ENCODE results near the gene COL5A1. TPM values are rescaled to one million over a fixed set of nuclear protein-coding genes. Genes with fewer than 3 reads are reported as not detected.

Gene COL5A1
- polyA plus RNA-seq, 1 donor (not counting 4 experiments of a cell fraction or from before 2014, with no cell fraction given) = 3.1 TPM

- peaks cover 5% of the 10 kb centered on the region for H3K9me3 ChIP-seq (ENCODE audit: control insufficient read depth, low read depth, low read length)
- FAIRE-seq (no peak), DNase-seq (ENCODE audit: low read depth, low spot score) (no peak)
- no peaks in the 10 kb centered on the region for H3K27me3 ChIP-seq (ENCODE audit: control insufficient read depth, extremely low read depth, insufficient read depth, low read length)
- no peak for TF ChIP-seq CTCF (optimal IDR thresholded peaks at IDR 0.05 in 1 of 3, IDR thresholded peaks at IDR 0.05 in 1 of 3, conservative IDR thresholded peaks at IDR 0.05 in 1 of 3; ENCODE audit: extremely low read depth in 1 of 3, insufficient read depth in 2 of 3, low read length in 3 of 3)
- no peak for TF ChIP-seq EZH2 (IDR thresholded peaks at IDR 0.05; ENCODE audit: low read length)
- dilution Hi-C loops (cut with MboI; ENCODE audit: extremely low pct_ligation_motif_present, low sequenced_read_pairs) = no loop called here
- H3K4me1 ChIP-seq (ENCODE audit: control insufficient read depth, extremely low read depth, insufficient read depth, low read length) = no peaks in the 10 kb centered on the region
- H3K27ac ChIP-seq (ENCODE audit: control insufficient read depth, insufficient read depth, low read length) = no peak overlapping the region
- no peak overlapping the region for H3K4me3 ChIP-seq (ENCODE audit: control insufficient read depth in 2 of 3, extremely low read depth in 1 of 3, insufficient read depth in 2 of 3, low read depth in 1 of 3, low read length in 3 of 3)
- H3K9me1 ChIP-seq (ENCODE audit: control insufficient read depth, extremely low read depth, insufficient read depth, low read length) = no peaks in the 10 kb centered on the region
- H4K20me1 ChIP-seq (ENCODE audit: control insufficient read depth, extremely low read depth, insufficient read depth, low read length) = no peaks in the 10 kb centered on the region
- H3K9ac ChIP-seq (ENCODE audit: control insufficient read depth, extremely low read depth, insufficient read depth, low read length) = no peak overlapping the region
- H3K79me2 ChIP-seq (ENCODE audit: control insufficient read depth, insufficient read depth, low read length) = no peaks in the 10 kb centered on the region
- no peak overlapping the region for H3K4me2 ChIP-seq (ENCODE audit: control insufficient read depth, extremely low read depth, insufficient read depth, low read depth, low read length)
- H3K36me3 ChIP-seq (ENCODE audit: control insufficient read depth in 2 of 2, extremely low read depth in 1 of 2, insufficient read depth in 2 of 2, low read length in 2 of 2) = no peaks in the 10 kb centered on the region
- H2AFZ ChIP-seq (ENCODE audit: control insufficient read depth, low read length) = no peak overlapping the region
These were observed 41.2 kb downstream of the COL5A1 start for GRCh38 chr9:134682651-134683364.

DNA sequence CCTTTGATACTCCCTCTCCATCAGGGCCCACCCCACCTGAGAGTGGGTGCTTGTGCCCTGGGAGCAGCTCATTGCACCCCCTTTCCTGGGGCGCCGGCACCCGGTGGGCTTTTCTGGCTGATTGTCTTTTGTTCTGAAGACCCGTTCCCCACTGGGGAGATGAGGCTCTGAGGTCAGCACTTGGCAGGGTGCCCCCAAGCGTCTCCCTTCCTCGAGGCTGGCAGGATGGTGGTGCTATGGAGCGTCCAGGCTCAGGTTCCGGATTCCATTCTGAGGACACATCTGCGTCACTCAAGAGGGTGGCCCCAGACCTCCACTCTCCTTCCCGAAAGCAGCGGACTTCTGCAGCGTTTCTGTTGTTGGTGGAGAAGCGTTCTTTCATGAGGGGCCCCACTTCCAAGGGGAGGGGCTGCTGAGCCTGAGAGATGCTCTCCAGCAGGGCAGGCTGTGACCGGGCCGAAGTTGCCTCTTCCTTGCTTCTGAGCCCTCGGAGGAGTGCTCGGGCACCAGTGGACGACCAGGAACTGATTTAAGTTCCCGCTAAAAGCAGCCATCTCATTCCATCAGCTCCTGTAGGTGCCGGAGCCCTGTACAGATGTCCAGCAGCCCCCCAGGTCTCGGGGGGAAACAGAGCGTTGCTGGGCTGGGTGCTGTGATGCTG, 42.2 kb downstream of the COL5A1 start:
- H3K27me3 ChIP-seq (ENCODE audit: control insufficient read depth, extremely low read depth, insufficient read depth, low read length) = no peaks in the 10 kb centered on the region
- no peak for FAIRE-seq

More for the DNA sequence above, 42.2 kb downstream of the COL5A1 start:
- no peak overlapping the region for H3K4me3 ChIP-seq (ENCODE audit: control insufficient read depth in 2 of 3, extremely low read depth in 1 of 3, insufficient read depth in 2 of 3, low read depth in 1 of 3, low read length in 3 of 3)
- peaks cover 5% of the 10 kb centered on the region for H3K9me3 ChIP-seq (ENCODE audit: control insufficient read depth, low read depth, low read length)
- no peaks in the 10 kb centered on the region for H4K20me1 ChIP-seq (ENCODE audit: control insufficient read depth, extremely low read depth, insufficient read depth, low read length)
- no peaks in the 10 kb centered on the region for H3K79me2 ChIP-seq (ENCODE audit: control insufficient read depth, insufficient read depth, low read length)
- no peaks in the 10 kb centered on the region for H3K36me3 ChIP-seq (ENCODE audit: control insufficient read depth in 2 of 2, extremely low read depth in 1 of 2, insufficient read depth in 2 of 2, low read length in 2 of 2)
- no peak overlapping the region for H2AFZ ChIP-seq (ENCODE audit: control insufficient read depth, low read length)
- H3K4me1 ChIP-seq (ENCODE audit: control insufficient read depth, extremely low read depth, insufficient read depth, low read length) = no peaks in the 10 kb centered on the region
- H3K9me1 ChIP-seq (ENCODE audit: control insufficient read depth, extremely low read depth, insufficient read depth, low read length) = no peaks in the 10 kb centered on the region
- no peak for TF ChIP-seq CTCF (optimal IDR thresholded peaks at IDR 0.05 in 1 of 3, IDR thresholded peaks at IDR 0.05 in 1 of 3, conservative IDR thresholded peaks at IDR 0.05 in 1 of 3; ENCODE audit: extremely low read depth in 1 of 3, insufficient read depth in 2 of 3, low read length in 3 of 3)
- no peak for TF ChIP-seq EZH2 (IDR thresholded peaks at IDR 0.05; ENCODE audit: low read length)
- dilution Hi-C loops (cut with MboI; ENCODE audit: extremely low pct_ligation_motif_present, low sequenced_read_pairs) = no loop called here
- no peak overlapping the region for H3K4me2 ChIP-seq (ENCODE audit: control insufficient read depth, extremely low read depth, insufficient read depth, low read depth, low read length)
- H3K9ac ChIP-seq (ENCODE audit: control insufficient read depth, extremely low read depth, insufficient read depth, low read length) = no peak overlapping the region
- no peak for DNase-seq (ENCODE audit: low read depth, low spot score)
- no peak overlapping the region for H3K27ac ChIP-seq (ENCODE audit: control insufficient read depth, insufficient read depth, low read length)
